SK-N-SH (cell line): ENCODE measurements around the gene FZD2.

Source experiments
- CHD2 ChIP-seq: fragments of 150-350 bp; IDR thresholded peaks from 2 replicates; pipeline ENCODE4 v1.6.1; 2018; ENCODE audit warnings: low read length; ENCODE audit not compliant: partially characterized antibody
- CTCF ChIP-seq: fragments of 200-600 bp; sonication (generic); IDR thresholded peaks from 2 replicates; pipeline ENCODE4 v1.6.1; 2017; ENCODE audit warnings: antibody characterized with exemption, mild to moderate bottlenecking, moderate library complexity
- ELF1 ChIP-seq: IDR thresholded peaks from 2 replicates; pipeline ENCODE4 v1.4.0; 2012
- JUND ChIP-seq: IDR thresholded peaks from 2 replicates; pipeline ENCODE4 v1.4.0; 2012
- TAF1 ChIP-seq: IDR thresholded peaks from 2 replicates; pipeline ENCODE4 v1.6.1; 2012; ENCODE audit warnings: low read depth, mild to moderate bottlenecking, low read length, moderate library complexity, borderline replicate concordance

- TF ChIP-seq CTCF (no peak), ELF1 (no peak), CHD2 (no peak), TAF1 (no peak), JUND (no peak)
Observed at GRCh38 chr17:44529864-44530263, 27.4 kb upstream of the FZD2 start.
